B cell (primary cell): ENCODE results near the gene SEMA6C.

Source experiments
- EZH2 ChIP-seq: IDR thresholded peaks from 2 replicates; pipeline ENCODE4 v1.6.1; 2012; ENCODE audit warnings: borderline replicate concordance, low read depth, mild to moderate bottlenecking, moderate library complexity, low read length; ENCODE audit not compliant: insufficient read depth, poor library complexity, severe bottlenecking
- TF ChIP-seq, protein P1 (sequence below): fragments of 200-600 bp; IDR thresholded peaks from one replicate; pipeline ENCODE4 v1.8.0; 2022; ENCODE audit warnings: antibody characterized with exemption, mild to moderate bottlenecking

DNA sequence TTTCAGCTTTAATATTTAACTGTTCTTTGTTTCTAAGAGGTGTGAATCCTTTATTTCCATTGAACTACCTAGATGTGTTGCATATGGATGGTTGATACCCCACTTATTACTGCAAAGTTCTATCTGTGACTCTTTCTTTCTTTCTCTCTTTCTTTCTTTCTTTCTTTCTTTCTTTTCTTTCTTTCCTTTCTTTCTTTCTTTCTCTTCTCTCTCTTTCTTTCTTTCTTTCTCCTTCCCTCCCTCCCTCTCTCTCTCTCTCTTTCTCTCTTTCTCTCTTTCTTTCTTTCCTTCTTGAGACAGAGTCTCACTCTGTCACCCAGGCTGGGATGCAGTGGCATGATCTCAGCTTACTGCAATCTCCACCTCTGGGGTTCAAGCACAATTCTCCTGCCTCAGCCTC is 41.8 kb downstream of the SEMA6C start:
- TF ChIP-seq, protein P1, sequence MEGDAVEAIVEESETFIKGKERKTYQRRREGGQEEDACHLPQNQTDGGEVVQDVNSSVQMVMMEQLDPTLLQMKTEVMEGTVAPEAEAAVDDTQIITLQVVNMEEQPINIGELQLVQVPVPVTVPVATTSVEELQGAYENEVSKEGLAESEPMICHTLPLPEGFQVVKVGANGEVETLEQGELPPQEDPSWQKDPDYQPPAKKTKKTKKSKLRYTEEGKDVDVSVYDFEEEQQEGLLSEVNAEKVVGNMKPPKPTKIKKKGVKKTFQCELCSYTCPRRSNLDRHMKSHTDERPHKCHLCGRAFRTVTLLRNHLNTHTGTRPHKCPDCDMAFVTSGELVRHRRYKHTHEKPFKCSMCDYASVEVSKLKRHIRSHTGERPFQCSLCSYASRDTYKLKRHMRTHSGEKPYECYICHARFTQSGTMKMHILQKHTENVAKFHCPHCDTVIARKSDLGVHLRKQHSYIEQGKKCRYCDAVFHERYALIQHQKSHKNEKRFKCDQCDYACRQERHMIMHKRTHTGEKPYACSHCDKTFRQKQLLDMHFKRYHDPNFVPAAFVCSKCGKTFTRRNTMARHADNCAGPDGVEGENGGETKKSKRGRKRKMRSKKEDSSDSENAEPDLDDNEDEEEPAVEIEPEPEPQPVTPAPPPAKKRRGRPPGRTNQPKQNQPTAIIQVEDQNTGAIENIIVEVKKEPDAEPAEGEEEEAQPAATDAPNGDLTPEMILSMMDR = no peak
- no peak for TF ChIP-seq EZH2
